ENCODE measurements around the gene RPL22.
A peak's percentile ranks its signal among the peaks of the same experiment; 100 is the strongest.

Gene RPL22

DNA sequence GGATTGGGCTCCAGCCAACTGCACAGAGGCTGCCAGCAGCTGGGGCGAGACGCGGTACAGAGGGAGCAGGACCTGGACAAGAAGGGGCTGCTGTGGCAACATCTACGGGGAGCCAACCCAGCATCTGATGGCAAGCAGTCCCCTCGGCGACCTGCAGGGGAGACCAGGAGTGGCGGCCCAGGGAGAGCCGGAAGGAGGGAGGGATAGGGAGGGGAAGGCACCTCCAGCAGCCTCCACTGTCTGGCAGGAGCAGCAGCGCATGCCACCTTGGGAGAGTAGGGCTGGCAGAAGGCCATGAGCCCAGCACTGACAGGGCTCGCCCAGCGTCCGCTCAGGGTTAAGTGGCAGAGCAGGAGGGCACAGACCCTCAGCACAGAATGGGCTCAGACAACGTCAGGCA is 36.6 kb downstream of the RPL22 start:
- Histone ChIP-seq H3K4me2 (ENCODE audit: low read length, poor library complexity, severe bottlenecking) (no peak overlapping the region), H3K4ac (ENCODE audit: low read depth in 1 of 2, low read length in 2 of 2) (no peak overlapping the region), H2BK120ac (ENCODE audit: low read depth, low read length) (no peak overlapping the region), H3K4me1 (ENCODE audit: control insufficient read depth, insufficient read depth, low read depth, low read length) (peaks cover 5% of the 10 kb centered on the region), H2BK12ac (ENCODE audit: low read length in 2 of 2) (no peak overlapping the region), H2BK15ac (ENCODE audit: low read depth, poor library complexity, severe bottlenecking) (no peak overlapping the region), H3K27ac (ENCODE audit: low read length, poor library complexity, severe bottlenecking) (no peak overlapping the region), H3K23ac (ENCODE audit: low read length in 2 of 2) (no peak overlapping the region), H3K9ac (ENCODE audit: low read length) (no peak overlapping the region), H3K9me3 (ENCODE audit: control insufficient read depth, low read length) (no peaks in the 10 kb centered on the region), H4K91ac (ENCODE audit: low read length) (no peak overlapping the region), H4K8ac (ENCODE audit: low read length) (no peak overlapping the region), H2AFZ (ENCODE audit: low read depth, low read length) (no peak overlapping the region), H3K36me3 (ENCODE audit: control insufficient read depth in 1 of 2, insufficient read depth in 2 of 2, low read depth in 1 of 2, low read length in 2 of 2) (no peaks in the 10 kb centered on the region), H2BK5ac (ENCODE audit: low read depth, low read length, poor library complexity, severe bottlenecking) (no peak overlapping the region), H3K14ac (ENCODE audit: low read length in 2 of 2) (no peak overlapping the region), H3K4me3 (ENCODE audit: insufficient read depth in 1 of 2, low read depth in 1 of 2, low read length in 2 of 2) (no peak overlapping the region), H3K27me3 (ENCODE audit: control insufficient read depth in 1 of 2, insufficient read depth in 1 of 2, low read length in 2 of 2) (peaks cover 63 to 75% of the 10 kb centered on the region in 2 experiments), H3K18ac (ENCODE audit: low read depth in 1 of 2, low read length in 2 of 2) (no peak overlapping the region), H3K79me1 (replicated peaks; ENCODE audit: low read length, poor library complexity, severe bottlenecking) (no peaks in the 10 kb centered on the region), H2AK5ac (ENCODE audit: low read length, severe bottlenecking) (no peak overlapping the region)
- 70% methylated on average over 13 of the region's 13 CpGs for WGBS
- no peak for DNase-seq

DNA sequence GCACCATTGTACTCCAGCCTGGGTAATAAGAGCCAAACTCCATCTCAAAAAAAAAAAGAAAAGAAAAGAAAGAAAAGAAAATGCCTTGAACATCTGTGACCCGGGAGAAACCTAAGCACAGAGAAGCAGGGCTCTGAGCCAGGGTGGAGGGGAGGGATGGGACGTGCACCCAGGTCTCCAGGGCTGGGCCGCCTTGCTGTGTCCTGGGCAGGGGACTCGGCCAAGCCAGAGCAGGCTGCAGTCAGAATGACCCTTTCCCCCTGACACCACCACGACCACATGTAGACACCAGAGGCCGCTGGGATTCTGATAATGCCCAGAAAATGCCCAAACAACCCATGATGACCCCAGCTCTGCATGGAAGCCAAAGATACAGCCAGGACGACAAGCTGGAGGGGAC is 37.1 kb downstream of the RPL22 start:
- Histone ChIP-seq H3K9me3 (ENCODE audit: control insufficient read depth, low read length) (no peaks in the 10 kb centered on the region), H3K4me1 (ENCODE audit: control insufficient read depth, insufficient read depth, low read depth, low read length) (peaks cover 10% of the 10 kb centered on the region), H3K36me3 (ENCODE audit: control insufficient read depth in 1 of 2, insufficient read depth in 2 of 2, low read depth in 1 of 2, low read length in 2 of 2) (no peaks in the 10 kb centered on the region), H3K79me1 (replicated peaks; ENCODE audit: low read length, poor library complexity, severe bottlenecking) (no peaks in the 10 kb centered on the region), H2BK120ac (ENCODE audit: low read depth, low read length) (no peak overlapping the region), H3K23ac (ENCODE audit: low read length in 2 of 2) (no peak overlapping the region), H2BK12ac (ENCODE audit: low read length in 2 of 2) (no peak overlapping the region), H3K14ac (ENCODE audit: low read length in 2 of 2) (no peak overlapping the region), H2BK15ac (ENCODE audit: low read depth, poor library complexity, severe bottlenecking) (no peak overlapping the region), H4K91ac (ENCODE audit: low read length) (no peak overlapping the region), H3K4me3 (ENCODE audit: insufficient read depth in 1 of 2, low read depth in 1 of 2, low read length in 2 of 2) (no peak overlapping the region), H3K4me2 (ENCODE audit: low read length, poor library complexity, severe bottlenecking) (no peak overlapping the region), H3K9ac (ENCODE audit: low read length) (no peak overlapping the region), H4K8ac (ENCODE audit: low read length) (no peak overlapping the region), H2BK5ac (ENCODE audit: low read depth, low read length, poor library complexity, severe bottlenecking) (no peak overlapping the region), H3K4ac (ENCODE audit: low read depth in 1 of 2, low read length in 2 of 2) (no peak overlapping the region), H3K27me3 (ENCODE audit: control insufficient read depth in 1 of 2, insufficient read depth in 1 of 2, low read length in 2 of 2) (peaks cover 59 to 73% of the 10 kb centered on the region in 2 experiments), H2AK5ac (ENCODE audit: low read length, severe bottlenecking) (no peak overlapping the region), H2AFZ (ENCODE audit: low read depth, low read length) (no peak overlapping the region), H3K18ac (ENCODE audit: low read depth in 1 of 2, low read length in 2 of 2) (no peak overlapping the region), H3K27ac (ENCODE audit: low read length, poor library complexity, severe bottlenecking) (no peak overlapping the region)
- WGBS, result 71% methylated on average over 7 of the region's 7 CpGs
- DNase-seq, result no peak

DNA sequence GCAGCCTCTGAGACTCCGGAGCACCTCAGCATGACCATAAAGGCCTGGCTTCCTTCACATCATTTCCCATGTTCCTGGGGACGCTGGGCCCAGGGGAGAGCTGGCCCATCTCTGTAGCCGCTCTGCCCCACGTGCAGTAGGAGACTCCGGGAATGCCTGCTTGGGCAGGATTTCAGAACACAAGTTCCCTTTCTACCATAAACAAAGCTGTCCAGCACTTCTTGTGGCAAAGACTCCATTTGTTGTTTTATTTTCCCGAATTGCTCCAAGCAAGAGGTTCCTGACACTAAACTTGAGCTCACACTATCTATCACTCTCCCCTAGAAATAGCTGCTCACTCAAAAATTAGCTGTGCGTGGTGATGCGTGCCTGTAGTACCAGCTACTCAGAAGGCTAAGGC is 41.2 kb downstream of the RPL22 start:
- no peaks in the 10 kb centered on the region for H3K36me3 ChIP-seq (ENCODE audit: control insufficient read depth in 1 of 2, insufficient read depth in 2 of 2, low read depth in 1 of 2, low read length in 2 of 2)
- H3K79me1 ChIP-seq (replicated peaks; ENCODE audit: low read length, poor library complexity, severe bottlenecking), result no peaks in the 10 kb centered on the region
- H3K18ac ChIP-seq (ENCODE audit: low read depth in 1 of 2, low read length in 2 of 2), result no peak overlapping the region
- no peak overlapping the region for H4K91ac ChIP-seq (ENCODE audit: low read length)
- no peak overlapping the region for H2BK15ac ChIP-seq (ENCODE audit: low read depth, poor library complexity, severe bottlenecking)
- H2BK5ac ChIP-seq (ENCODE audit: low read depth, low read length, poor library complexity, severe bottlenecking), result no peak overlapping the region
- DNase-seq, result no peak
- no peak overlapping the region for H2BK12ac ChIP-seq (ENCODE audit: low read length in 2 of 2)
- H2BK120ac ChIP-seq (ENCODE audit: low read depth, low read length), result no peak overlapping the region
- H2AK5ac ChIP-seq (ENCODE audit: low read length, severe bottlenecking), result no peak overlapping the region
- no peak overlapping the region for H3K4me3 ChIP-seq (ENCODE audit: insufficient read depth in 1 of 2, low read depth in 1 of 2, low read length in 2 of 2)
- H3K4me1 ChIP-seq (ENCODE audit: control insufficient read depth, insufficient read depth, low read depth, low read length), result peaks cover 18% of the 10 kb centered on the region
- H3K4me2 ChIP-seq (ENCODE audit: low read length, poor library complexity, severe bottlenecking), result no peak overlapping the region
- H3K23ac ChIP-seq (ENCODE audit: low read length in 2 of 2), result no peak overlapping the region
- H3K4ac ChIP-seq (ENCODE audit: low read depth in 1 of 2, low read length in 2 of 2), result no peak overlapping the region
- H3K27me3 ChIP-seq (ENCODE audit: control insufficient read depth in 1 of 2, insufficient read depth in 1 of 2, low read length in 2 of 2), result peaks cover 29 to 54% of the 10 kb centered on the region in 2 experiments
- 80% methylated on average over 8 of the region's 8 CpGs for WGBS
- no peak overlapping the region for H3K27ac ChIP-seq (ENCODE audit: low read length, poor library complexity, severe bottlenecking)
- H4K8ac ChIP-seq (ENCODE audit: low read length), result no peak overlapping the region
- no peak overlapping the region for H3K14ac ChIP-seq (ENCODE audit: low read length in 2 of 2)
- no peak overlapping the region for H2AFZ ChIP-seq (ENCODE audit: low read depth, low read length)
- no peaks in the 10 kb centered on the region for H3K9me3 ChIP-seq (ENCODE audit: control insufficient read depth, low read length)
- H3K9ac ChIP-seq (ENCODE audit: low read length), result no peak overlapping the region

DNA sequence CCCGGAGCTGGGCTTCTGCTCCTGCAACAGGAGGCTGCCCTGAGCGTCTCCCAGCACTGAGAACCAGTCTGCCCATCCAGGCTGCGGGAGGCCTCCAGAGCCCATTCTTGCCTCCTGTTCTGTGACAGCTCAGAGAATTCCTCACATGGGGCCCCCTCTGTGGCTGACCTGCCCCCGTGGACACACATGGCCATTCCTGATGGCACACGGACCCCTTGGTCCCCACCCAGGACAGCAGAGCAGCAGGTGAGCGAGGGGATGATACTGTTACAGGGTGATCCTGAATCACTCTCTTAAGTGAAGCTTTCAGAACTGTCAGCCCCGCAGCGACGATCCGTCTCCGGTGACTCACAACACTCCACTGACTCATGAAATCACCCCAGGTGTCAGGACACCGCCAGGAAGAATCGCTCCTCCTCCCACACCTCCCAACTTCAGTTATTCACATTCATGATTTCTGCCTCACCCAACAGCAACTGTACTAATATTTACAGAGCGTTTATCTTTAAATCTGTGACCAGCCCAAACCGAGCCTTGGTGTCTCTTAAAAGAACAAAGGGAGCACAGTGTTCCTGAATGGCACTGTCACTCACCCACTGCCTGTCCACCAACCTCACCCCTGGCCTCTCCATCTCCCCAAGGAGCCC is 41.7 kb downstream of the RPL22 start:
- peaks cover 18% of the 10 kb centered on the region for H3K4me1 ChIP-seq (ENCODE audit: control insufficient read depth, insufficient read depth, low read depth, low read length)
- peak overlapping the region; percentile 8 for H3K27ac ChIP-seq (ENCODE audit: low read length, poor library complexity, severe bottlenecking)
- no peaks in the 10 kb centered on the region for H3K36me3 ChIP-seq (ENCODE audit: control insufficient read depth in 1 of 2, insufficient read depth in 2 of 2, low read depth in 1 of 2, low read length in 2 of 2)
- H3K9ac ChIP-seq (ENCODE audit: low read length), result no peak overlapping the region
- H4K91ac ChIP-seq (ENCODE audit: low read length), result no peak overlapping the region
- no peak overlapping the region for H2BK5ac ChIP-seq (ENCODE audit: low read depth, low read length, poor library complexity, severe bottlenecking)
- no peaks in the 10 kb centered on the region for H3K9me3 ChIP-seq (ENCODE audit: control insufficient read depth, low read length)
- no peak overlapping the region for H2AFZ ChIP-seq (ENCODE audit: low read depth, low read length)
- H3K4ac ChIP-seq (ENCODE audit: low read depth in 1 of 2, low read length in 2 of 2), result no peak overlapping the region
- H3K27me3 ChIP-seq (ENCODE audit: control insufficient read depth in 1 of 2, insufficient read depth in 1 of 2, low read length in 2 of 2), result peaks cover 29 to 52% of the 10 kb centered on the region in 2 experiments
- no peak overlapping the region for H3K18ac ChIP-seq (ENCODE audit: low read depth in 1 of 2, low read length in 2 of 2)
- peak; percentile 31 for DNase-seq
- H2BK120ac ChIP-seq (ENCODE audit: low read depth, low read length), result no peak overlapping the region
- H4K8ac ChIP-seq (ENCODE audit: low read length), result no peak overlapping the region
- H3K4me3 ChIP-seq (ENCODE audit: insufficient read depth in 1 of 2, low read depth in 1 of 2, low read length in 2 of 2), result no peak overlapping the region
- H2BK15ac ChIP-seq (ENCODE audit: low read depth, poor library complexity, severe bottlenecking), result no peak overlapping the region
- no peaks in the 10 kb centered on the region for H3K79me1 ChIP-seq (replicated peaks; ENCODE audit: low read length, poor library complexity, severe bottlenecking)
- H3K23ac ChIP-seq (ENCODE audit: low read length in 2 of 2), result peak overlapping the region in 1 of 2 experiments; percentile 6
- no peak overlapping the region for H2AK5ac ChIP-seq (ENCODE audit: low read length, severe bottlenecking)
- WGBS, result 24% methylated on average over 15 of the region's 15 CpGs
- peak overlapping the region; percentile 12 for H3K4me2 ChIP-seq (ENCODE audit: low read length, poor library complexity, severe bottlenecking)
- H2BK12ac ChIP-seq (ENCODE audit: low read length in 2 of 2), result no peak overlapping the region
- H3K14ac ChIP-seq (ENCODE audit: low read length in 2 of 2), result no peak overlapping the region

Data from mesenchymal stem cell (in vitro differentiated cells and primary cell).